22Rv1 (cell line): ENCODE measurements around the gene CHD3.

Experiments
- H3K27ac ChIP-seq: fragments of 450-650 bp; 2 replicates; pipeline ENCODE4 v1.5.1; 2017
- CTCF ChIP-seq: fragments of 450-650 bp; IDR thresholded peaks from 2 replicates; pipeline ENCODE4 v1.5.1; 2017; ENCODE audit warnings: mild to moderate bottlenecking
- ZFX ChIP-seq: fragments of 450-650 bp; IDR thresholded peaks from 2 replicates; pipeline ENCODE4 v1.6.1; 2017; ENCODE audit warnings: antibody characterized with exemption, borderline replicate concordance

CHD3 gene

DNA sequence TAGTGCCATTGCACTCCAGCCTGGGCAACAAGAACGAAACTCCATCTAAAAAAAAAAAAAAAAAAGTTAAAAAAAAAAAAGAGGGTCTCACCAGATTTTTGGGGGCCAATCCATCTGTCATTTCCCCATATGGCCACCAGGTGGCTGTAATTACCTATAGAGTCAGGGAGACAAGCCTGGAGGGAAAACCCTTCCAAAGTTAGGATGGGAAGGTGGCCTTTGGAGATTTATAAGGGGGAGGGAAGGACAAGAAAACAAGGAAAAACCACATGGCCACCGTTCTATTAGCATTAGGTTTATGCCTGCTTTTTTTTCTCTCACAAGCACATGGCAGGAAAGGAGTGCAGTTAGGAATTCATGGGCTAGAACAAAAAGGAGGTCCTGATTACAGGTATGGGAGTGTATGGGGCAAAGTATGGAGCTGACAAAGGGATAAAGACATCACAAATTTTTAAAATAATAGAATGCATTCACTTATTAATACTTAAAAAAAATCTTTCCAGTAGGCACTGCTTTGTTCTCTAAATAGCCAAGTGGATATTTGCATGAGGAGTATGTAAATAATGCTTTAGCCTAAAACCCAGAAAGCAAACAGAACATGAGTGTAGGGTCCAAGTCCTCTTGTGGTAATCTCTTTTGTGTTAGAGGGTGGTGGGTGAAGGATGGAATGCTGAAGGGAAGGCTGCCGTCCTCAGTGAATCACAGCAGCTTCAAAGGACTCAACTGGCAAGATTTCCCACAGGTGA is 25.7 kb upstream of the CHD3 start:
- TF ChIP-seq CTCF (peak; percentile 90), ZFX (no peak)
- H3K27ac ChIP-seq: peak overlapping the region; percentile 98

DNA sequence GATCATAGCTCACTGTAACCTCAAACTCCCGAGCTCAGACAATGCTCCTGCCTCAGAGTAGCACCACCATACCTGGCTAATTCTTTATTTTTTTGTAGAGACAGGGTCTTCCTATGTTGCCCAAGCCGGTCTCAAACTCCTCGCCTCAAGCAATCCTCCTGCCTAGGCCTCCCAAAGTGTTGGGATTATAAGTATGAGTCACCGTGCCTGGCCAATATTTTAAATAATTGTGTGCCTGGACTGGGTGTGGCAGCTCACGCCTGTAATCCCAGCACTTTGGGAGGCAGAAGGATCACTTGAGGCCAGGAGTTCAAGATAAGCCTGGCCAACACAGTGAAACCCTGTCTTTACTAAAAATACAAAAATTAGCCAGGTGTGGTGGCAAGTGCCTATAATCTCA is 24.2 kb upstream of the CHD3 start:
- H3K27ac ChIP-seq: peak overlapping the region; percentile 98

DNA sequence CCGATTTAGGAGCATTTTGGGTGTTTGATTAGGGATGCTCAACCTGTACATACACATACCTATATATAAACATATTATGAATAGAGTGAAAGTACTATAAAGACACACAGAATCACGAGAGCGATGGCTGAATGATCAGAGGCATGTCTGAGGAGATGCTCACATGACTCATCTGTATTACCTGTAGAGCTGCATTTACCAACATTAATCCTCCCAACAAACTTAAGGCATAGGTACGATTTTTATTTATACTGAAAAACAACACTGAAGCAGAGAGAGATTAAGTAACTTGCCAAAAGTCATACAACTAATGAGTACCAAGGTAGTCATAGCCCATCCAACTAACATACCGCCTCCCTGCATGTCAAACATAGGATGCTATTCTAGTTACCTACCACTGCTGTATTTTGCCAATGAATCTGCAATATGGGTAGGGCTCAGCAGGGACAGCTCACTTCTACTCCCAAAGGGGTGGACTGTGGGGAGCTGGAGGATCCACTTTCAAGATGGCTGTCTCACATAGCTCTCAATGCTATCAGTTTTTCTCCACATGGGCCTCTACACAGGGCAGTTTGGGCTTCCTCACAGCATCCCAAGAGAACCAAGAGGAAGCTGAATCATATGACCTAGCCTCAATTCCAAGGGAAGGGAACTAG is 23.5 kb upstream of the CHD3 start:
- TF ChIP-seq ZFX (no peak), CTCF (no peak)
- peak overlapping the region; percentile 98 for H3K27ac ChIP-seq

DNA sequence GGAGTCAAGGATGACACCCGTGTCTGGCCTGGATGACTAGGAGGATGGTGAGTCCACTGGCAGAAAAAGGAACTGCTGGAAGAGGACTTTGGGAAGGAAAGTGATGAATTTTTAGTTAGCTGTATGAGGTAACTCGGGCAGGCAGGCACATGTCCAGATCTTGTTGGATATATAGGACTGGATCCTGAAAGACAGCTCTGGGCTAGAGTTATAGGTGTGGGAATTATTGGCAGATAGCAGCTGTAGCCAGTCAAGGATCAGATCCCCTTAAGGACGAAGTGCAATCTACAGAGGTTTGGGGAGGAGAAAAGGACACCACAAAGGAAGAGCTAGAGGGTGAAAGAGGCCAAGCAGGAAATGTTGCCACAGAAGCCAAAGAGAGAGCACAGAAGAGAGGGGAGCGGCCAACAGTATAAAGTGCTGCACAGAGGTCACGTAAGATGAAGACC is 20.7 kb upstream of the CHD3 start:
- no peak for TF ChIP-seq CTCF
- no peak for TF ChIP-seq ZFX
- 0 out of 2 replicates have a peak overlapping the region, but pooled peaks have one; percentile 10 for H3K27ac ChIP-seq

DNA sequence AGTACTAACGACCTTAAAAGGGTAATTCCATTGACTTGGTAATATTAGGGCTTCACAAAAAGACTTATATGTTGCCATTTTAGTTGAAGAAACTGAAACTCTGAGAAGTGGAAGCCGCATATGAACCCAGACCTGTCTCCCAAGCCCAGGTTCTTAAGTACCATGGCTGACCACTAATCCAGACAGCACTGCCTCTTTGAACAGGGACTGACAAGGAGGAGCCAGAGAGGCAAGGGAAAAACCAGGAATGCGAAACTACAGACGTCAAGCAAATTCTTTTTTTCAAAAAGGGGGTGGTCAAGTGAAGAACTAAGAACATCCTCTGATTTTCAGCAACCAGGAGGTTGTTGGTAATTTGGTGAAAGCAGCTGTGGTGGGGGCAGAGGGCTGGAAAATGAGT is 15.5 kb upstream of the CHD3 start:
- TF ChIP-seq ZFX (no peak), CTCF (no peak)

GRCh38 chr17:7875804-7876370 is 12.7 kb upstream of the CHD3 start:
- TF ChIP-seq CTCF: no peak
- TF ChIP-seq ZFX: no peak
- no peak overlapping the region for H3K27ac ChIP-seq

More for the DNA sequence above, 15.5 kb upstream of the CHD3 start:
- no peak overlapping the region for H3K27ac ChIP-seq

DNA sequence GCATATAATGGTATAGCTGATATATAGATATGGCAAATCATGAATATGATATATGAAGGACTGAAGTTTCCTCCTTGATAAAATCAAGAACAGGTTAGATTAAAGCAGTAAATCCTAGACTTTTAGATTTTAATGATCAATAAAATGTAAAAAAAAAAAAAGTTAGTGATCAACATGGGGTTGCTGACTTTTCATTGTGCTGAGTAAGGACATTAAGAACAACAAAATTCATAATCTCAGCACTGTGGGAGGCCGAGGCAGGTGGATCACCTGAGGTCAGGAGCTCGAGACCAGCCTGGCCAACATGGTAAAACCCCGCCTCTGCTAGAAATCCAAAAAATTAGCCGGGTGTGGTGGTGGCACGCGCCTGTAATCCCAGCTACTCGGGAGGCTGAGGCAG is 10.4 kb upstream of the CHD3 start:
- H3K27ac ChIP-seq: no peak overlapping the region
- TF ChIP-seq CTCF: no peak
- no peak for TF ChIP-seq ZFX
